SU-DHL-6 (cell line): ENCODE data around the gene HOXB3.

ENCODE experiments used
- H2AFZ ChIP-seq: fragments of 200-600 bp; sonication (generic); 2 replicates; pipeline ENCODE4 v1.6.1; 2014; ENCODE audit warnings: low read depth, mild to moderate bottlenecking, moderate library complexity, mixed read lengths, antibody characterized with exemption, low read length; ENCODE audit not compliant: severe bottlenecking
- H3F3A ChIP-seq: fragments of 200-600 bp; shearing (Covaris generic); 2 replicates; pipeline ENCODE4 v1.6.0; 2016; ENCODE audit warnings: antibody characterized with exemption, mild to moderate bottlenecking; ENCODE audit not compliant: insufficient read depth
- H3K27ac ChIP-seq: fragments of 200-600 bp; sonication (generic); 2 replicates; pipeline ENCODE4 v1.5.1; 2016; ENCODE audit warnings: low read depth, mild to moderate bottlenecking, low read length, moderate library complexity, mixed read lengths
- H3K27me3 ChIP-seq: fragments of 200-600 bp; sonication (generic), shearing (Covaris generic); 2 replicates; pipeline ENCODE4 v1.6.0; 2014; ENCODE audit warnings: mild to moderate bottlenecking, low read length
- H3K36me3 ChIP-seq: fragments of 200-600 bp; sonication (generic); 2 replicates; pipeline ENCODE4 v1.6.1; 2014; ENCODE audit warnings: mild to moderate bottlenecking, low read length, mixed read lengths
- H3K4me2 ChIP-seq: fragments of 300-600, 200-600 bp; shearing (Covaris generic), sonication (generic); 2 replicates; pipeline ENCODE4 v1.6.0; 2014; ENCODE audit warnings: low read length, low read depth, mild to moderate bottlenecking; ENCODE audit not compliant: poor library complexity, severe bottlenecking
- H3K4me3 ChIP-seq: fragments of 200-600 bp; sonication (generic); 2 replicates; pipeline ENCODE4 v1.5.1; 2014; ENCODE audit warnings: antibody characterized with exemption, low read length, mild to moderate bottlenecking, mixed read lengths; ENCODE audit not compliant: insufficient read depth, poor library complexity, severe bottlenecking
- H3K79me2 ChIP-seq: fragments of 200-600 bp; sonication (generic); 2 replicates; pipeline ENCODE4 v1.6.1; 2014; ENCODE audit warnings: mild to moderate bottlenecking, low read length, moderate library complexity; ENCODE audit not compliant: insufficient read depth
- H3K9ac ChIP-seq: fragments of 200-600 bp; sonication (generic); 2 replicates; pipeline ENCODE4 v1.7.0; 2014; ENCODE audit warnings: mild to moderate bottlenecking, low read length
- H3K9me2 ChIP-seq: fragments of 200-600 bp; sonication (generic); replicated peaks from 2 replicates; pipeline ENCODE4 v1.6.1; 2014; ENCODE audit warnings: low read length; ENCODE audit not compliant: insufficient read depth
- H3K9me3 ChIP-seq: fragments of 200-600 bp; sonication (generic); 2 replicates; pipeline ENCODE4 v1.6.1; 2014; ENCODE audit warnings: low read length, mixed read lengths; ENCODE audit not compliant: insufficient read depth
- H4K20me1 ChIP-seq: fragments of 200-600 bp; sonication (generic); 2 replicates; pipeline ENCODE4 v1.6.1; 2014; ENCODE audit warnings: low read depth, mild to moderate bottlenecking, antibody characterized with exemption, low read length, moderate library complexity, mixed read lengths
- CTCF ChIP-seq: fragments of 200-600 bp; sonication (generic); IDR thresholded peaks from one replicate; pipeline ENCODE4 v1.5.1; 2017; ENCODE audit warnings: antibody characterized with exemption, mild to moderate bottlenecking, low read length, moderate library complexity; ENCODE audit not compliant: insufficient read depth, poor library complexity, severe bottlenecking
- EZH2phosphoT487 ChIP-seq: fragments of 200-600 bp; sonication (generic), shearing (Covaris generic); conservative IDR thresholded peaks from 2 replicates; pipeline ENCODE4 v1.6.1; 2018; ENCODE audit warnings: mild to moderate bottlenecking, antibody characterized with exemption, low read length, moderate library complexity, mixed read lengths

Gene HOXB3

GRCh38 chr17:48548523-48549280 is 41.3 kb downstream of the HOXB3 start:
- Histone ChIP-seq H3K27me3 (no peaks in the 10 kb centered on the region), H2AFZ (no peak overlapping the region), H3F3A (no peaks in the 10 kb centered on the region), H3K4me3 (no peak overlapping the region), H4K20me1 (no peaks in the 10 kb centered on the region), H3K36me3 (no peaks in the 10 kb centered on the region), H3K9me2 (no peaks in the 10 kb centered on the region), H3K9me3 (no peaks in the 10 kb centered on the region), H3K9ac (no peak overlapping the region), H3K79me2 (no peaks in the 10 kb centered on the region), H3K27ac (no peak overlapping the region), H3K4me2 (no peak overlapping the region)
- TF ChIP-seq EZH2phosphoT487 (no peak), CTCF (no peak)

GRCh38 chr17:48547808-48548522 is 42.1 kb downstream of the HOXB3 start:
- H3K36me3 ChIP-seq: no peaks in the 10 kb centered on the region
- H3K27ac ChIP-seq: no peak overlapping the region
- no peak overlapping the region for H2AFZ ChIP-seq
- H4K20me1 ChIP-seq: no peaks in the 10 kb centered on the region
- H3K9me2 ChIP-seq: no peaks in the 10 kb centered on the region
- no peak overlapping the region for H3K9ac ChIP-seq
- no peaks in the 10 kb centered on the region for H3K27me3 ChIP-seq
- H3F3A ChIP-seq: no peaks in the 10 kb centered on the region
- H3K4me2 ChIP-seq: no peak overlapping the region
- TF ChIP-seq CTCF: no peak
- TF ChIP-seq EZH2phosphoT487: no peak
- H3K79me2 ChIP-seq: no peaks in the 10 kb centered on the region
- H3K9me3 ChIP-seq: no peaks in the 10 kb centered on the region
- no peak overlapping the region for H3K4me3 ChIP-seq

GRCh38 chr17:48546924-48547807 is 42.9 kb downstream of the HOXB3 start:
- H3K9me2 ChIP-seq: no peaks in the 10 kb centered on the region
- no peak overlapping the region for H3K4me3 ChIP-seq
- TF ChIP-seq EZH2phosphoT487 (no peak), CTCF (no peak)
- H3K27ac ChIP-seq: no peak overlapping the region
- H3K9me3 ChIP-seq: no peaks in the 10 kb centered on the region
- no peak overlapping the region for H3K9ac ChIP-seq
- H3K4me2 ChIP-seq: no peak overlapping the region
- no peaks in the 10 kb centered on the region for H3K27me3 ChIP-seq
- no peaks in the 10 kb centered on the region for H3K79me2 ChIP-seq
- H4K20me1 ChIP-seq: no peaks in the 10 kb centered on the region
- H2AFZ ChIP-seq: no peak overlapping the region
- no peaks in the 10 kb centered on the region for H3F3A ChIP-seq
- H3K36me3 ChIP-seq: no peaks in the 10 kb centered on the region
